Esophagus muscularis mucosa (tissue), 4 donors: ENCODE measurements around the gene EVI5. TPM values are rescaled to one million over a fixed set of nuclear protein-coding genes. Genes with fewer than 3 reads are reported as not detected.

Experiments
- DNase-seq: peaks from one replicate; pipeline ENCODE4 v3.0.0-alpha.2; 2017; ENCODE audit errors: extremely low spot score
- H3K27ac ChIP-seq, 4 donors: fragments of 200-600 bp; sonication (generic); replicated peaks in 1 of 4; 1 replicate in 3 of 4; 2 replicates in 1 of 4; pipeline ENCODE4 v1.5.1; 2016 to 2019; ENCODE audit warnings: mild to moderate bottlenecking in 1 of 4
- H3K27me3 ChIP-seq, 4 donors: fragments of 200-600 bp; sonication (generic); one replicate each; pipeline versions ENCODE4 v1.5.1 to v1.6.0; 2016 to 2019
- H3K36me3 ChIP-seq, 4 donors: fragments of 200-600 bp; sonication (generic); one replicate each; pipeline ENCODE4 v1.5.1; 2016 to 2019
- H3K4me1 ChIP-seq, 4 donors: fragments of 200-600 bp; sonication (generic); one replicate each; pipeline ENCODE4 v1.5.1; 2016 to 2019
- H3K4me3 ChIP-seq, 4 donors: fragments of 200-600 bp; sonication (generic); 1 replicate in 2 of 4; 2 replicates in 2 of 4; pipeline ENCODE4 v1.5.1; 2016 to 2019; ENCODE audit warnings: mild to moderate bottlenecking in 4 of 4, moderate library complexity in 1 of 4
- H3K9me3 ChIP-seq, 4 donors: fragments of 200-600 bp; sonication (generic); 1 replicate in 3 of 4; 2 replicates in 1 of 4; pipeline ENCODE4 v1.5.1; 2016 to 2019
- CTCF ChIP-seq, 3 experiments: fragments of 200-600 bp in 2 of 3; fragments of 450-650 bp in 1 of 3; sonication (generic) in 2 of 3; IDR thresholded peaks; one replicate each; pipeline ENCODE4 v1.5.1; 2017 to 2019; ENCODE audit warnings: antibody characterized with exemption in 3 of 3, mild to moderate bottlenecking in 2 of 3, moderate library complexity in 1 of 3
- EP300 ChIP-seq: sonication (generic); formaldehyde crosslinking; IDR thresholded peaks from one replicate; pipeline ENCODE4 v1.6.1; 2017; ENCODE audit warnings: antibody characterized with exemption
- POLR2A ChIP-seq: fragments of 450-650 bp; IDR thresholded peaks from one replicate; pipeline ENCODE4 v1.6.1; 2017; ENCODE audit warnings: antibody characterized with exemption, moderate library complexity, mild to moderate bottlenecking, low read depth
- POLR2AphosphoS5 ChIP-seq, 2 donors: sonication (generic); formaldehyde crosslinking; IDR thresholded peaks; one replicate each; pipeline ENCODE4 v1.6.1; 2017; ENCODE audit warnings: antibody characterized with exemption in 2 of 2
- WGBS: methylation state at CpG from one replicate; pipeline ENCODE4 v1.1.5; 2018; 5-methylcytosine and 5-hydroxymethylcytosine counted together
- intact Hi-C: fragments of 100-400 bp; cut with DNase I; formaldehyde crosslinking; loops from one replicate; pipeline ENCODE4 v1.15.1; 2023
- total RNA-seq, 4 donors: library from RNA; depleted of rRNA; stranded (reverse); fragments of >200 nt; gene quantifications; one replicate each; pipeline versions ENCODE4 v1.1.0 to v1.2.1, GENCODE V29; 2016

Gene EVI5
- total RNA-seq, 4 donors from 2014 or later: 32.3 to 55.2 (median 40.4) TPM

- DNase-seq: no peak
- Histone ChIP-seq H3K9me3 (no peaks in the 10 kb centered on the region), H3K36me3 (peaks cover 0 to 4% (median 0%) of the 10 kb centered on the region in 4 donors), H3K27ac (no peak overlapping the region), H3K4me1 (peaks cover 0 to 4% (median 0%) of the 10 kb centered on the region in 4 donors), H3K4me3 (no peak overlapping the region), H3K27me3 (no peaks in the 10 kb centered on the region)
- 96% methylated on average over 2 of the region's 2 CpGs for WGBS
- intact Hi-C loops: no loop called here
- TF ChIP-seq CTCF (IDR thresholded peaks at IDR 0.05): no peak
Observed at GRCh38 chr1:92713939-92714338, 71.0 kb downstream of the EVI5 start.

- H3K27me3 ChIP-seq: no peaks in the 10 kb centered on the region
- WGBS: 67% methylated on average over 6 of the region's 6 CpGs
- DNase-seq: no peak
- peaks cover 0 to 4% (median 0%) of the 10 kb centered on the region in 4 donors for H3K36me3 ChIP-seq
- peaks cover 0 to 4% (median 0%) of the 10 kb centered on the region in 4 donors for H3K4me1 ChIP-seq
- intact Hi-C loops: no loop called here
- no peak overlapping the region for H3K4me3 ChIP-seq
- H3K9me3 ChIP-seq: no peaks in the 10 kb centered on the region
- no peak overlapping the region for H3K27ac ChIP-seq
- TF ChIP-seq POLR2A (no peak), CTCF (IDR thresholded peaks at IDR 0.05) (no peak), EP300 (no peak), POLR2AphosphoS5 (IDR thresholded peaks at IDR 0.05) (no peak)
Observed at GRCh38 chr1:92711473-92712165, 73.3 kb downstream of the EVI5 start.

GRCh38 chr1:92709738-92710137, 75.2 kb downstream of the EVI5 start:
- H3K27me3 ChIP-seq: no peaks in the 10 kb centered on the region
- H3K9me3 ChIP-seq: no peaks in the 10 kb centered on the region
- H3K27ac ChIP-seq: no peak overlapping the region
- WGBS: 84% methylated on average over 4 of the region's 4 CpGs
- H3K36me3 ChIP-seq: no peaks in the 10 kb centered on the region
- TF ChIP-seq POLR2AphosphoS5 (IDR thresholded peaks at IDR 0.05): no peak
- no peak for TF ChIP-seq POLR2A
- TF ChIP-seq EP300: no peak
- TF ChIP-seq CTCF (IDR thresholded peaks at IDR 0.05): no peak
- intact Hi-C loops: no loop called here
- no peak overlapping the region for H3K4me3 ChIP-seq
- no peak for DNase-seq
- peaks cover 0 to 8% (median 2%) of the 10 kb centered on the region in 4 donors for H3K4me1 ChIP-seq

GRCh38 chr1:92708368-92708950, 76.4 kb downstream of the EVI5 start:
- 90% methylated on average over 2 of the region's 2 CpGs for WGBS
- Histone ChIP-seq H3K4me1 (peaks cover 0 to 8% (median 2%) of the 10 kb centered on the region in 4 donors), H3K9me3 (no peaks in the 10 kb centered on the region), H3K27ac (no peak overlapping the region), H3K4me3 (no peak overlapping the region), H3K36me3 (no peaks in the 10 kb centered on the region), H3K27me3 (no peaks in the 10 kb centered on the region)
- intact Hi-C loops: no loop called here
- no peak for TF ChIP-seq EP300
- TF ChIP-seq POLR2AphosphoS5 (IDR thresholded peaks at IDR 0.05): no peak
- no peak for TF ChIP-seq CTCF (IDR thresholded peaks at IDR 0.05)
- no peak for TF ChIP-seq POLR2A
- DNase-seq: no peak
